K562 (cell line): ENCODE data around the gene GRIA2.

Source experiments
- BRD4 ChIP-seq: fragments of 200-600 bp; sonication (generic); IDR thresholded peaks from 2 replicates; pipeline ENCODE4 v1.6.1; 2017; ENCODE audit warnings: inconsistent platforms
- EZH2 ChIP-seq: IDR thresholded peaks from 2 replicates; pipeline ENCODE4 v1.6.1; 2012; ENCODE audit warnings: low read depth, mild to moderate bottlenecking, inconsistent platforms, low read length, borderline replicate concordance
- GTF2A2 ChIP-seq: IDR thresholded peaks from 2 replicates; pipeline ENCODE4 v1.6.1; 2016; ENCODE audit warnings: mild to moderate bottlenecking, missing genetic modification characterization, missing compliant biosample characterization
- NFYB ChIP-seq: IDR thresholded peaks from 2 replicates; pipeline ENCODE4 v1.6.1; 2011; ENCODE audit warnings: mild to moderate bottlenecking, moderate library complexity; ENCODE audit not compliant: insufficient read length; ENCODE audit errors: extremely low read depth
- PRMT5 ChIP-seq: sonication (generic); formaldehyde crosslinking; IDR thresholded peaks from 2 replicates; pipeline ENCODE4 v1.5.0; 2020; ENCODE audit warnings: missing genetic modification reagents
- SAP30 ChIP-seq: fragments of 200-600 bp; sonication (generic); IDR thresholded peaks from 2 replicates; pipeline ENCODE4 v1.6.1; 2012; ENCODE audit warnings: borderline replicate concordance, low read depth, mild to moderate bottlenecking, moderate library complexity, low read length, control low read depth, inconsistent platforms; ENCODE audit not compliant: insufficient read depth, poor library complexity, severe bottlenecking
- TF ChIP-seq, protein P1 (sequence below): IDR thresholded peaks from 2 replicates; pipeline ENCODE4 v1.6.1; 2016; ENCODE audit warnings: missing genetic modification characterization, missing compliant biosample characterization
- TF ChIP-seq, protein P2 (sequence below): fragments of 450-650 bp; formaldehyde crosslinking; IDR thresholded peaks from 2 replicates; pipeline ENCODE4 v1.4.0; 2020; ENCODE audit warnings: mild to moderate bottlenecking, mixed read lengths
- TF ChIP-seq, protein P3 (sequence below), 3 experiments: fragments of 200-800 bp in 1 of 3; fragments of 250-450 bp in 1 of 3; fragments of 450-650 bp in 1 of 3; sonication (Bioruptor Pico) in 1 of 3; sonication (Bioruptor generic) in 1 of 3; formaldehyde crosslinking in 1 of 3; IDR thresholded peaks; 2 replicates each; pipeline versions ENCODE4 v1.6.1 to v1.8.0; 2016 to 2022; ENCODE audit warnings: mild to moderate bottlenecking in 2 of 3, missing genetic modification characterization in 2 of 3, missing compliant biosample characterization in 1 of 3, moderate library complexity in 1 of 3
- TF ChIP-seq, protein P4 (sequence below): sonication (generic); formaldehyde crosslinking; IDR thresholded peaks from 2 replicates; pipeline ENCODE4 v1.8.1; 2022; ENCODE audit warnings: missing genetic modification reagents

DNA sequence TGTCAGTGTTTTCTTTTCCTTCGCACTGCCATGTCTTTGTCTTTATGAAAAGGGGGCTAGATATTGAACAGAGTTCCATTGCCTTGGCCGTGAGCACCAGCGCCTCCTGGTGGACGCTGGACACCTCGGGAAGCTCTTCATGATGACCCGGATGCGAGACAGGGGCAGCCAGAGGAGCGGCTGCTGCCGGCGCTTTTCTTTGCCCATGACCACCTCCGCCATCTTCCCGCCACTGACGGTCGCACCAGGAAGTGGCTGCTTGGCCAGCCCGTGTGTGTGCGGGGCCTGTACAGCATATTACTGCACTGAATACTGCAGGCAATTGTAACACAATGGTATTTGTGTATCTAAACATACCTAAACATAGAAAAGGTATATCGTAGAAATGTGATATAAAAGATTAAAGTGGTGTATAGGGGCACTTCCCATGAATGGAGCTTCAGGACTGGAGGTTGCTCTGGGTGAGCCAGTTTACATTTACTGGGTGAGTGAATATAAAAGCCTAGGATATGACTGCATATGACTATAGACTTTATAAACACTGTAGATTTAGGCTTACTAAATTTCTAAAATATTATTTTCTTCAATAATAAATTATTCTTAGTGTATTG is 15.8 kb upstream of the GRIA2 start:
- TF ChIP-seq, protein P1, sequence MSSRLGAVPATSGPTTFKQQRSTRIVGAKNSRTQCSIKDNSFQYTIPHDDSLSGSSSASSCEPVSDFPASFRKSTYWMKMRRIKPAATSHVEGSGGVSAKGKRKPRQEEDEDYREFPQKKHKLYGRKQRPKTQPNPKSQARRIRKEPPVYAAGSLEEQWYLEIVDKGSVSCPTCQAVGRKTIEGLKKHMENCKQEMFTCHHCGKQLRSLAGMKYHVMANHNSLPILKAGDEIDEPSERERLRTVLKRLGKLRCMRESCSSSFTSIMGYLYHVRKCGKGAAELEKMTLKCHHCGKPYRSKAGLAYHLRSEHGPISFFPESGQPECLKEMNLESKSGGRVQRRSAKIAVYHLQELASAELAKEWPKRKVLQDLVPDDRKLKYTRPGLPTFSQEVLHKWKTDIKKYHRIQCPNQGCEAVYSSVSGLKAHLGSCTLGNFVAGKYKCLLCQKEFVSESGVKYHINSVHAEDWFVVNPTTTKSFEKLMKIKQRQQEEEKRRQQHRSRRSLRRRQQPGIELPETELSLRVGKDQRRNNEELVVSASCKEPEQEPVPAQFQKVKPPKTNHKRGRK = no peak
- TF ChIP-seq, protein P2, sequence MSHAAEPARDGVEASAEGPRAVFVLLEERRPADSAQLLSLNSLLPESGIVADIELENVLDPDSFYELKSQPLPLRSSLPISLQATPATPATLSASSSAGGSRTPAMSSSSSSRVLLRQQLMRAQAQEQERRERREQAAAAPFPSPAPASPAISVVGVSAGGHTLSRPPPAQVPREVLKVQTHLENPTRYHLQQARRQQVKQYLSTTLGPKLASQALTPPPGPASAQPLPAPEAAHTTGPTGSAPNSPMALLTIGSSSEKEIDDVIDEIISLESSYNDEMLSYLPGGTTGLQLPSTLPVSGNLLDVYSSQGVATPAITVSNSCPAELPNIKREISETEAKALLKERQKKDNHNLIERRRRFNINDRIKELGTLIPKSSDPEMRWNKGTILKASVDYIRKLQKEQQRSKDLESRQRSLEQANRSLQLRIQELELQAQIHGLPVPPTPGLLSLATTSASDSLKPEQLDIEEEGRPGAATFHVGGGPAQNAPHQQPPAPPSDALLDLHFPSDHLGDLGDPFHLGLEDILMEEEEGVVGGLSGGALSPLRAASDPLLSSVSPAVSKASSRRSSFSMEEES = no peak
- TF ChIP-seq SAP30 = no peak
- TF ChIP-seq, protein P3, sequence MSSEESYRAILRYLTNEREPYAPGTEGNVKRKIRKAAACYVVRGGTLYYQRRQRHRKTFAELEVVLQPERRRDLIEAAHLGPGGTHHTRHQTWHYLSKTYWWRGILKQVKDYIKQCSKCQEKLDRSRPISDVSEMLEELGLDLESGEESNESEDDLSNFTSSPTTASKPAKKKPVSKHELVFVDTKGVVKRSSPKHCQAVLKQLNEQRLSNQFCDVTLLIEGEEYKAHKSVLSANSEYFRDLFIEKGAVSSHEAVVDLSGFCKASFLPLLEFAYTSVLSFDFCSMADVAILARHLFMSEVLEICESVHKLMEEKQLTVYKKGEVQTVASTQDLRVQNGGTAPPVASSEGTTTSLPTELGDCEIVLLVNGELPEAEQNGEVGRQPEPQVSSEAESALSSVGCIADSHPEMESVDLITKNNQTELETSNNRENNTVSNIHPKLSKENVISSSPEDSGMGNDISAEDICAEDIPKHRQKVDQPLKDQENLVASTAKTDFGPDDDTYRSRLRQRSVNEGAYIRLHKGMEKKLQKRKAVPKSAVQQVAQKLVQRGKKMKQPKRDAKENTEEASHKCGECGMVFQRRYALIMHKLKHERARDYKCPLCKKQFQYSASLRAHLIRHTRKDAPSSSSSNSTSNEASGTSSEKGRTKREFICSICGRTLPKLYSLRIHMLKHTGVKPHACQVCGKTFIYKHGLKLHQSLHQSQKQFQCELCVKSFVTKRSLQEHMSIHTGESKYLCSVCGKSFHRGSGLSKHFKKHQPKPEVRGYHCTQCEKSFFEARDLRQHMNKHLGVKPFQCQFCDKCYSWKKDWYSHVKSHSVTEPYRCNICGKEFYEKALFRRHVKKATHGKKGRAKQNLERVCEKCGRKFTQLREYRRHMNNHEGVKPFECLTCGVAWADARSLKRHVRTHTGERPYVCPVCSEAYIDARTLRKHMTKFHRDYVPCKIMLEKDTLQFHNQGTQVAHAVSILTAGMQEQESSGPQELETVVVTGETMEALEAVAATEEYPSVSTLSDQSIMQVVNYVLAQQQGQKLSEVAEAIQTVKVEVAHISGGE (CRISPR knock-in tag; IDR thresholded peaks at IDR 0.05) = no peak
- no peak for TF ChIP-seq GTF2A2
- TF ChIP-seq NFYB = no peak
- TF ChIP-seq PRMT5 (CRISPR knock-in tag) = no peak
- no peak for TF ChIP-seq BRD4
- TF ChIP-seq EZH2 = no peak
- TF ChIP-seq, protein P4, sequence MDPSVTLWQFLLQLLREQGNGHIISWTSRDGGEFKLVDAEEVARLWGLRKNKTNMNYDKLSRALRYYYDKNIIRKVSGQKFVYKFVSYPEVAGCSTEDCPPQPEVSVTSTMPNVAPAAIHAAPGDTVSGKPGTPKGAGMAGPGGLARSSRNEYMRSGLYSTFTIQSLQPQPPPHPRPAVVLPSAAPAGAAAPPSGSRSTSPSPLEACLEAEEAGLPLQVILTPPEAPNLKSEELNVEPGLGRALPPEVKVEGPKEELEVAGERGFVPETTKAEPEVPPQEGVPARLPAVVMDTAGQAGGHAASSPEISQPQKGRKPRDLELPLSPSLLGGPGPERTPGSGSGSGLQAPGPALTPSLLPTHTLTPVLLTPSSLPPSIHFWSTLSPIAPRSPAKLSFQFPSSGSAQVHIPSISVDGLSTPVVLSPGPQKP (CRISPR knock-in tag) = no peak
